ENCODE results near the gene BCL2L2.
"Not testable (repeated sequence)": the region's sequence is repeated elsewhere in the genome, so short reads cannot be mapped to it uniquely, and the experiment has no call there.

BCL2L2 gene

DNA sequence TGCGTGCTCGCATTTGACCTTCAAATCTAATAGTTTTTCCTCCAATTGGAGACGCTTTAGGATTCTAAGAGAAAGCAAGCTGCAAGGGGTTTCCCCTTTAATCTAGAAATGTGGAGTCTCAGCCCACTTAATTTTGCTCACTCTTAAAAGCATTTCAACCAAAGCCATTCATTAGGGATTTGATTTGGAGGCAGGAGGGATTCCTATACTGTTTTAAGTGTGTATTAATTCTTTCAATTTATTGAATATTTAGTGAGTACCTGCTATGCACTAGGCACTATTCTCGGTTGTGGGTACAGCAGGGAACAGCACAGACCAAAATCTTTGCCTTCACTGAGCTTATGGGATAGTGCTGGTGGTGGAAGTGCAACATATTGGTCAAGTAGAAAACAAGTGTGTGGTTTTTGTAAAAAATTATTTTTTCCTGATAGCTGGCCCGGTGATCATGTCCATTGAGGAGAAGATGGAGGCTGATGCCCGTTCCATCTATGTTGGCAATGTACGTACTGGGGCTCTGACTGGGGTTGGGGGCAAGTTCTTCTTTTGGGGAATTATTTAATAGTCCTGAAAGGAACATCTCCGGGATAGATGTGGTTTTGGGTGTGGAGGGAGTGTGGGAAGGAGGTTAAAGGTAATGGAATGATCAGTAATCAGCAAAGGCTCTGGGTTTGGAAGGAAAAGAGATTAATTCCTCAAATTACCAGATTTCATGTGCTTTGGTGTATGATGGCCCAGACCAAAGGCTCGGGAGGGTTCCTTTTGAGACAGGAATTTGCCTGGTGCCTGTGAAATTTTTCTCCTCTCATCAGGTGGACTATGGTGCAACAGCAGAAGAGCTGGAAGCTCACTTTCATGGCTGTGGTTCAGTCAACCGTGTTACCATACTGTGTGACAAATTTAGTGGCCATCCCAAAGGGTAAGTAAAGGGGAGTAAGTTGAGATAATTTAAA is 16.2 kb downstream of the BCL2L2 start:
- peak overlapping the region; percentile 93 for H3K4me3 ChIP-seq (ENCODE audit: low read depth, low read length)
- no peak for DNase-seq (ENCODE audit: low read depth)
- TF ChIP-seq, protein P1, sequence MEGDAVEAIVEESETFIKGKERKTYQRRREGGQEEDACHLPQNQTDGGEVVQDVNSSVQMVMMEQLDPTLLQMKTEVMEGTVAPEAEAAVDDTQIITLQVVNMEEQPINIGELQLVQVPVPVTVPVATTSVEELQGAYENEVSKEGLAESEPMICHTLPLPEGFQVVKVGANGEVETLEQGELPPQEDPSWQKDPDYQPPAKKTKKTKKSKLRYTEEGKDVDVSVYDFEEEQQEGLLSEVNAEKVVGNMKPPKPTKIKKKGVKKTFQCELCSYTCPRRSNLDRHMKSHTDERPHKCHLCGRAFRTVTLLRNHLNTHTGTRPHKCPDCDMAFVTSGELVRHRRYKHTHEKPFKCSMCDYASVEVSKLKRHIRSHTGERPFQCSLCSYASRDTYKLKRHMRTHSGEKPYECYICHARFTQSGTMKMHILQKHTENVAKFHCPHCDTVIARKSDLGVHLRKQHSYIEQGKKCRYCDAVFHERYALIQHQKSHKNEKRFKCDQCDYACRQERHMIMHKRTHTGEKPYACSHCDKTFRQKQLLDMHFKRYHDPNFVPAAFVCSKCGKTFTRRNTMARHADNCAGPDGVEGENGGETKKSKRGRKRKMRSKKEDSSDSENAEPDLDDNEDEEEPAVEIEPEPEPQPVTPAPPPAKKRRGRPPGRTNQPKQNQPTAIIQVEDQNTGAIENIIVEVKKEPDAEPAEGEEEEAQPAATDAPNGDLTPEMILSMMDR (IDR thresholded peaks at IDR 0.05; ENCODE audit: low read depth, low read length, missing control alignments), result no peak

DNA sequence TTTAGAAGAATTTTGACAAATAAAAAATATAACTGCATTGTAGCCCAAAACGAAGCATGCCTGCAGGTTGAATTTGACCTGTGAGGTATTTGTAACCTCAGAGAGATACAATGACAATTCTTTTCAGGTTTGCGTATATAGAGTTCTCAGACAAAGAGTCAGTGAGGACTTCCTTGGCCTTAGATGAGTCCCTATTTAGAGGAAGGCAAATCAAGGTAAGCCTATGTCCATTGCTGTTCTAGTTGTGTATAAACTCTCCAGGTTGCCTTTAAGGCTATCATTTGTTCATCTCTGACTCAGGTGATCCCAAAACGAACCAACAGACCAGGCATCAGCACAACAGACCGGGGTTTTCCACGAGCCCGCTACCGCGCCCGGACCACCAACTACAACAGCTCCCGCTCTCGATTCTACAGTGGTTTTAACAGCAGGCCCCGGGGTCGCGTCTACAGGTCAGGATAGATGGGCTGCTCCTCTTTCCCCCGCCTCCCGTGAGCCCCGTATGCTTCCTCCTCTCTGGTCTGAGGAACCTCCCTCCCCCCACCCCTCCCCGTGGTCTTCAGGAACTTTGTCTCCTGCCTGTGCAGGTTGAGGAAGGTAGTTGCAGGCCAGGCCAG is 17.3 kb downstream of the BCL2L2 start:
- TF ChIP-seq, protein P1 (IDR thresholded peaks at IDR 0.05; ENCODE audit: low read depth, low read length, missing control alignments), result no peak
- H3K4me3 ChIP-seq (ENCODE audit: low read depth, low read length), result no peak overlapping the region
- no peak for DNase-seq (ENCODE audit: low read depth)

DNA sequence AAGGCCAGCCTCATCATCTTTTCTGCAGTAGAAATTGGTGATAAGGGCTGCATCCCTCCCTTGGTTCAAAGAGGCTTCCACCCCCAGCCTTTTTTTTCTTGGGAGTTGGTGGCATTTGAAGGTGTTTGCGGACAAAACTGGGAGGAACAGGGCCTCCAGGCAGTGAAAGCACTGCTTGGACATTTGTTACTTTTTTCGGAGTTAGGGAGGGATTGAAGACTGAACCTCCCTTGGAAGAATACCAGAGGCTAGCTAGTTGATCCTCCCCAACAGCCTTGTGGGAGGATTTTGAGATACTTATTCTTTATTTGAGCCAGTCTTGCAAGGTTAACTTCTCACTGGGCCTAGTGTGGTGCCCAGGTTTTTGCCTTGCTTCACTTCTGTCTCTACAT is 17.8 kb downstream of the BCL2L2 start:
- no peak overlapping the region for H3K4me3 ChIP-seq (ENCODE audit: low read depth, low read length)
- no peak for DNase-seq (ENCODE audit: low read depth)
- TF ChIP-seq, protein P1 (IDR thresholded peaks at IDR 0.05; ENCODE audit: low read depth, low read length, missing control alignments), result no peak

DNA sequence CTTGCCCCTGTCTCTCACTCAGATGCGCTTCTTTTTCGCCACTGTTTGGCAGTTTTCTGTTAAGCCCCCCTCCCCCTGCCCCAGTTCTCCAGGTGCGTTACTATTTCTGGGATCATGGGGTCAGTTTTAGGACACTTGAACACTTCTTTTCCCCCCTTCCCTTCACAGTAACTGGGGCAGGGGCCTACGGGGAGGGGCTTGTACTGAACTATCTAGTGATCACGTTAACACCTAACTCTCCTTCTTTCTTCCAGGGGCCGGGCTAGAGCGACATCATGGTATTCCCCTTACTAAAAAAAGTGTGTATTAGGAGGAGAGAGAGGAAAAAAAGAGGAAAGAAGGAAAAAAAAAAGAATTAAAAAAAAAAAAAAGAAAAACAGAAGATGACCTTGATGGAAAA is 18.4 kb downstream of the BCL2L2 start:
- no peak overlapping the region for H3K4me3 ChIP-seq (ENCODE audit: low read depth, low read length)
- TF ChIP-seq, protein P1 (IDR thresholded peaks at IDR 0.05; ENCODE audit: low read depth, low read length, missing control alignments), result no peak
- no peak for DNase-seq (ENCODE audit: low read depth)

DNA sequence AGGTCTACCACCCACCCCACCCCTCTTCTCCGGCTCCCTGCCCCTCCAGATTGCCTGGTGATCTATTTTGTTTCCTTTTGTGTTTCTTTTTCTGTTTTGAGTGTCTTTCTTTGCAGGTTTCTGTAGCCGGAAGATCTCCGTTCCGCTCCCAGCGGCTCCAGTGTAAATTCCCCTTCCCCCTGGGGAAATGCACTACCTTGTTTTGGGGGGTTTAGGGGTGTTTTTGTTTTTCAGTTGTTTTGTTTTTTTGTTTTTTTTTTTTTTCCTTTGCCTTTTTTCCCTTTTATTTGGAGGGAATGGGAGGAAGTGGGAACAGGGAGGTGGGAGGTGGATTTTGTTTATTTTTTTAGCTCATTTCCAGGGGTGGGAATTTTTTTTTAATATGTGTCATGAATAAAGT is 19.1 kb downstream of the BCL2L2 start:
- not testable (repeated sequence) for H3K4me3 ChIP-seq (ENCODE audit: low read depth, low read length); DNase-seq (ENCODE audit: low read depth)

- H3K4me3 ChIP-seq (ENCODE audit: low read depth, low read length), result no peak overlapping the region
- TF ChIP-seq, protein P1 (IDR thresholded peaks at IDR 0.05; ENCODE audit: low read depth, low read length, missing control alignments), result no peak
- no peak for DNase-seq (ENCODE audit: low read depth)
Measured at GRCh38 chr14:23326491-23327332, 20.1 kb downstream of the BCL2L2 start.

Measured in GM12864 (cell line).